PFSK-1 (cell line): ENCODE data around the gene TLR3.

Experiments used
- POLR2AphosphoS5 ChIP-seq: IDR thresholded peaks from 2 replicates; pipeline ENCODE4 v1.6.1; 2012; ENCODE audit warnings: low read depth, mild to moderate bottlenecking, control low read depth, low read length, moderate library complexity
- SIN3A ChIP-seq: IDR thresholded peaks from 2 replicates; pipeline ENCODE4 v1.6.1; 2012; ENCODE audit warnings: mild to moderate bottlenecking, low read length, moderate library complexity, borderline replicate concordance; ENCODE audit not compliant: insufficient read depth
- TAF1 ChIP-seq: IDR thresholded peaks from 2 replicates; pipeline ENCODE4 v1.6.1; 2012; ENCODE audit warnings: low read length, control low read depth, borderline replicate concordance; ENCODE audit not compliant: insufficient read depth

DNA sequence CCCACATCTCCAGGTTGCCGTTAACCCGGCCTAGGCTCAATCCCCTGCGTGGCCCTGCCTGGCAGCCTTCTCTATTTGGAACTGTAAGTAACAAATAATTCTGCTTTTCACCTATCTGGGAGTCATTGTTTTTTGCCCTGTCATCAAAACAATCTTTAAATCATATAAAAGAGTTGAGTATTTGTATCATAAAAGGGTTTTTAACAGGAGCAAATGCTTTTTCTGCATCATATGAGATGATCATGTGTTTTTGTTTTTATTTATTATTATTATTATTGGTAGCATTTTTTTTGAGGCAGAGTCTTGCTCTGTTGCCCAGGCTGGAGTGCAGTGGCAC lies 10.0 kb upstream of the TLR3 start:
- TF ChIP-seq POLR2AphosphoS5 (no peak), TAF1 (no peak), SIN3A (no peak)
